AG08395 (cell line): ENCODE results near the gene GOLGA7B.

Source experiments
- DNase-seq: peaks from one replicate; pipeline ENCODE4 v3.0.0; 2012; ENCODE audit warnings: mixed read lengths, low spot score

GOLGA7B gene

DNA sequence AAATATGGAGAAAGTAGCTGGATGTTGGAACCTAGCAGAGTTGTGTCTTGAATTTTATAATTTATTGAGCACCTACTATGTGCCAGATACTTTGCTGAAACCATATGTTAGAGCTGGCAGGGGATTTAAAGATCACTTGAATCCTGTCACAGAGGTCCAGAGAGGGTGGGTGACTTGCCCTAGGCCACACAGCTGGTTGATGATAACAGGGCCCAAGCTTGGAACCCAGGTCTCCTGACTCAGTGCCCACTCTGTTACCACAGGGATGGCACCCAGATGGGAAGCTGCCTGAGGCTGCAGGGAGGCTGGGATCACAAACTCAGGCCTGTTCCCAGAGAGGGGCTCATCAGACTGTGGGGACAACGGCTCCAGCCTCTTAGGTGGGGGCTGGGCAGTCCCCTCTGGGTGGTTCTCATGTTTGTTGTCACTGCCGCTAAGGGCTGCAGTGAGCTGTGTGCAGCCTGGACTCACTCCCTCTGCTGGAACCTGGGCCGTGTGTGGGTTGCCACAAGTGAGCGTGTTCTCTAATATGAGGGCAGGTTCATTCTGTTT is 18.6 kb downstream of the GOLGA7B start:
- DNase-seq, result no peak

DNA sequence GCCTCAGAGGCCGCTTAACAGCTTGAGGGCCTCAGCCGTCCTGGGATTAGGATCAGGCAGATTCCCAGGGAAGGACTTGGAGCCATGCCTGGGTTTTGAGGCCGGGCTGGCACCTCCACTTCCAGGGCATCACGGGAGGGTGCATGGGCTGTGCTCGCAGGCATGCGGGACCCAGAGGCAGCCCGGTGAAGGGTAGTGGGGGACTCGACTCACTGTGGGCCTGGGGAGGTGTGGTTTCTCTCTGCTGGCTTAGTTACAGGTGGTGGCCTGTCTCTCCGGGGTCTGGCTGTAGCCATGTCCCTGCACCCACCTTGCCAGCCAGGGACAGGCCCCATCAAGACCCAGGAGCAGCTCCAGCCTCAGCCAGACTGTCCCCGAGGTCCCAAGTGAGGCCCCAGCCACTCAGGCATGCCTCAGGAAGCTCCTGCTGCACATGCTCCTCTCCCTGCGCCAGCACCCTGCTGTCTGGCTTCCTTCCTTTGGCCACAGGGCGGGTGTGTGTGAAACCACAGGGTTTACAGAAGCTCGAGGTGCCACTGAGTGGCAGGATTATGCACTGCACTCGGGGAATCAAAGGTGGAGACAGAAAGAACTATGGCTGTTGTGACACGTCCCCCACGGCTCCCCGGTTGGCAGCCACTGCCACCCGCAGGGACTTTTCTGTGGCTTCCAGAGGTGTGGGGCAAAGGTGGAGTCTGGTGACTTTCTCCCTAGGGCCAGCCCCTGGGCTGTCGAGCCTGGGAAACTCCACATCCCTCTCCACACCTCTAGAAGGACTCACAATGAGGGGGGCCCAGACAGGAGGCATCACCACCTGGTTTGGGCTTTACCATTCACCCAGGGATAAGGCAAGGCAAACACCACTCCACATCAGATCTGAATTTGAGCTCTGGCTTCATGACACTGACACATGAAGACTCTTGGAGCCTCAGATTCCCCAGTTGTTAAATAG is 19.7 kb downstream of the GOLGA7B start:
- DNase-seq, result peak; percentile 95

DNA sequence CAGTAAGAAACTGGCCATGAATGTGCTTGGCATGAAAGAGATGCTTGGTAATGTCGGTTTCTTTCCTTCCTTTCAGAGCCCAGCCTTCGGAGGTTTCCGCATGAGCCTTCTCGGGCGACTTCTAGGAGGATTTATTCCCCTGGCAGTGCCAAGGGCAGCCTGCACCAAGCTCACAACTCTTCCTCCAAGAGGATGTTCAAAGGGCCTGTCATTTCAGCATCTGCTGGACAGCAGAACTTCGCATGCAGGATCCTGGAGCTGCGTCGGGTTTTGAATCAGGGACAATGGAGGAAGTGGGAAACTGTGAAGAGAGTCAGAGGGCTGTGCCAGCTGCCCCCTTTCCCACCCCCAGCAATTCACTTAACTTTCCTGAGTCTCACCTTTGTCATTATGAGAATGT is 21.3 kb downstream of the GOLGA7B start:
- DNase-seq, result no peak

DNA sequence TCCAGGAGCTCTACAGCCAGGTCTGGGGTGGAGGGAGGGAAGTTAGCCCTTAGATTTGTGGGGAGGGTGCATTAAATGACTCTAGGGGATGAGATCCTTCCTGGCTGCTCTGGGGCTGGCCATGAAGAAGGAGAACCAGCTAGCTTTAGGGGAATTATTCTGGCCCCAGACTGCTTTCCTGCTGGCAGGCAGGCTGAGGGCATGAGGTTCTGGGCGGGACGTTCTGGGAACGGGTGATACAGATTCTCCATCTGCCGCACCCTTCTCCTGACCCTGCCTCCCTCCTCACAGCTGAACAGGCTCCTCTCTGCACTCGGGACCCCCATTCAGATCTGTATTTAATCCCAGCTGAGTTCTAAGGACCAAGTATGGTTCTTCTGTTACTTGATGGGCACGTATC is 23.9 kb downstream of the GOLGA7B start:
- no peak for DNase-seq

DNA sequence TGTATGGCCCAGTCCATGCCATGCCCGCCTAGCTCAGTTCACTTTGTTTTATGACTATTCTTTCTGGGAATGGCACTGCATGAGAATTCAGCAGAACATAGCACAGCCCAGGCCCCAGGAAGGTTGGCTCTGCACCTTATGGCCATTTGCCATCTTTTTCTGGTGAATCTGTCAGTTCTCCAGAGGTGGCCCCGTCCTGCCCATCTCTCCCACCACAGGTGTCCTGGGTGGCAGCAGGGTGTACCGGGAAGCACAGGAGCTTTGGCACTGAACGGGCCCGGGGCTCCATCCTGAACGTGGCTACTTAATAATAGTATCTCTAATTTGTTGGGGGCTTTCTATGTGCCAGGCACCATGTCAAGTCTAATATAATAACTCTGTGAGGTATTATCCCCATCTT is 24.7 kb downstream of the GOLGA7B start:
- no peak for DNase-seq

DNA sequence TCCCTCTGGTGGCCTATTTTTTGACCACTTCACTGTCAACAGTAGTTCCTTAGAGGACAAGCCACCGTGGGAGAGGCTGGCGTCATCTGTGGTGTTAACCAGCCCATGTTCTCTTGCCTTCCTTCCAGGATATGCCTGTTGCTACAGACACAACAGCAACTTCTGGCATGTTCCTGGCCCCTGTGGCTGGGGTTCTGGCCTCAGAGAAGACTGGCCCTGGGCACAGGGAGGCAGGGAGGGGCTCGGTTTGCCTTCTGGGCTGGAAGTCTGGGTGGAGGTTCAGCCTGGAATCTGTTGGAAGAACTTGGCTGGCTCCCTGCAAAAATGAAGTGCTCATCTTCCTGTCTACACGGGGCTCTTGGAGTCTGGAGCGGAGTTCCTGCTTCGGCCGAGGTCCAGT is 25.7 kb downstream of the GOLGA7B start:
- DNase-seq, result no peak

DNA sequence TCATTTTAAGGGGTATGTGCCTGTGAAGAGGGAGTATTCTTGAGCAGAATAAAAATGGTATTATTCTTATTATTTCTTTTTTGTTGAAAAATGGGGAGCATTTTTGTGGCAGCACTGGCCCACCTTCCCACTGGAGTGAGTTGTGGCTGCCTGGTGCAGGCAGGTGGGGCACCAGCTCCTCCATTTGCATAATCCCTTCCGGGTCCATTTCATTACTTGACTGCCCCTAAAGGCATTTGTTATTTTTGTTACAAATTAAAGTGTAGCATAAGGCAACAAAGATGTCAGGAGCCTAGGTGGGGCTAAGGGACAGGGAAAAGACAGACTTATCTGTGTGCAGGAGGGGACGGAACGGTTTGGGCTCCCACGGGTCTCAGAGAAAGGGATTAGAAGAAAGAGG is 26.8 kb downstream of the GOLGA7B start:
- no peak for DNase-seq

DNA sequence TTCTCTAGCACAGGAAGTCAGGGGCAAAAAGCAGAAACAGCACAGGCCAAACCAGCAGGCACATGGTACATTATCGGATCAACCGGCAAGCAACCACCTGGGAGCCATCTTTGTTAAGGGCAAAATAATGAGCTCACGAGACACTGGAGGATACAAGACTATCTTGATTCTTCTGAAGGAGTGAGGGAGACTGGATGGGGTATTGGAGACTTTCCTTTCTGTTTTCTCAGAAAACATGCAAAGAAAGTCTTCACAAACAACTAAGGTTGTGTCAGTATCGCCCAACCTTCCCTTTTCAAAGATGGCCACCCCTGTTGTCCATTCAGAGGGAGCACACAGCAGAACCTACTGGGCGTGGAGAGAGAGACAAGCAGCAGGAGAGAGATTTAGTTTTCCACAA is 29.6 kb downstream of the GOLGA7B start:
- DNase-seq, result no peak

DNA sequence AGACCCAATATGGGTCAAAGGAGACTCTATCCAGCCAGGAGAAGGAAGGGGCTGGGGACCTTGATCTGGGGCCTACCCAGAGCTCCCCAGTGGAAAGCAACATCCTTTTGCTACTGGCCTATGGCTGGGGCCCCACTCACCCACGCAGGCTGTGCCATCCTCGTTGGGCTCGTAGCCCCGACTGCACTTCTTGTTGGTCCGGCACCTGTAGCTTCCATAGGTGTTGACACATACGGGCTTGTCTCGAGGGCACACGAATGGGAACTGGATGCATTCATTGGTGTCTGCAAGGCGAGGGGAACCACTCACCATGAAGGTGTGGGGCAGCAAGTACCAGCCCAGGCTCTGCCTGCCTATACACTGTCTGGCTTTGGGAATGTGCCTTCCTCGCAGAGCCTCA is 30.5 kb downstream of the GOLGA7B start:
- DNase-seq, result no peak

DNA sequence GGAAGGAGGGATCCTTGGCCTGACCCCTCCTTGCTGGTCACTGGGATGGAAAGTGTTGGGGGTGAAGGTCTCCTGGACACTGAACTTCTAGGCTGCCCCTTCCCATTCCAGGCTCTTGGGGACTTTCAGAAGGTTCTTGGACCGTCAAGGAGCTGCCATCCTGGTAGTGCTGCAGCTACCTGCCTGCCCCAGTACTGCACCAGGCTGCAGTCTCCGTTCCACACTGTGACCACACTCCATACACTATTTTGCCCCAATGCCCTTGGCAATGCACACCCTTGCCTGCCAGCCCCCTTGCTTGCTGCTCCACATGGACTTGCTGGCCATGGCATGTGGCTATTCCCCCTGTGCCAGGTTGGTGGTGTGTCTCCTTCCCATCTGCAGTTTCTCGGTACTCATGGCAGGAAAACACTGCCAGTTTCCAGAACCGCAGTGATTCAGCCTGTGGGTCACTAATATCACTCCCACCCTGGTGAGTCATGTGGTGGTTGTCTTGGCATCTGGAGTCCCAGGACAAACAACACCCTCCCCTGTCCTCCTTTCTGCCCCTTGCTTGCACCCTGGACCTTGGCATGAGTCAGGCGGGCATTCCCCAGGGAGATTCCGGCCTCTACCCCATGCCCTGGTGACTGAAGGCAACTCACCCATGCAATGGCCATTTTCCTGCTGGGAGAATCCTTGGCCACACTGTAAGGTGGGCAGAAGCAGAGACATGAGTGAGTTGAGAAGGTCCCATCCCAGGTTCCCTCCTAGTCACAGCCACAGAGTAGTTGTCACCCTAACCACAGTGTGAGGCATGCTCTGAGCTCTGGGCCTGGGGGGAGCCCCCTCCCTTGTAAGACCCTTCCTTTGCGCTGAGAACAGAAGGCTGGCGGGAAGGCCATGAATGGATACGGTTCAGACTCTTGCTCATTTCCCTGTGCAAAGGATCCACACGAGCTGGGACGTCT is 32.8 kb downstream of the GOLGA7B start:
- DNase-seq, result peak; percentile 96

DNA sequence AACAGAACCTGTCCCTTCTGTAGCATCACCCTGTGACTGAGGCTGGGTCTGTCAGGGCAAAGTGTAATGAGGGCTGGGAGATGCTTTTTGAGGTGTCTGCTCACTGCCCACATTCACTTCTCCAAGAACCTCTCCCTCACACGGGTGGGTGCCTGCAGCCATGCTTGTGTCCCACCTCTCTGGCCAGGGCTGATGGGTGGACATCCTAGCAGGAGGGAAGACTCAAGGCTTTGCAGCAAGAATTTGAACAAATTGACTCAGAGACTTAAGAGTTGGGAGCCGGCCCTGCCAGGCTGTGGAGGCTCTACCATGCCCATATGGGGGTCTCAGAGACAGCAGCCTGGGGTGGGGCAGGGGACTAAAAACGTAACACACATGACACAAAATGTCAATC is 33.4 kb downstream of the GOLGA7B start:
- DNase-seq, result no peak

DNA sequence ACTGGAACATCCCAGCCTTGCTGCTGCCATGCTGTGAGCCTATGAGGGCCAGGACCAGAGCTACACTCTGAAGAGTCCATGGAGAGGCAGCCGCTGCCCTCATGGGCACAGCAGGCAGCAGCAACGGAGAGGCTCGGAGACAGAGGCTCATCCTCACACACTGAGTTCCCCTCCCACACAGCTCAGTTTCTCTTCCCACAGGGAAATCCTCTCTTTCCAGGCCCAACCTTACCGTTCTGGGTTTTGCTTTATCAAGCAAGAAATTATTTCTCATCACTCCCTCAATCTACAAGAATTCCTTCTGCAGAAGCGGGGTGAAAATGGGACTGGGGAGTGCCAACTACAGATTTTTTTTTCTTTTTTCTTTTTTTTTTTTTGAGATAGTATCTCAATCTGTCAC is 36.6 kb downstream of the GOLGA7B start:
- no peak for DNase-seq

DNA sequence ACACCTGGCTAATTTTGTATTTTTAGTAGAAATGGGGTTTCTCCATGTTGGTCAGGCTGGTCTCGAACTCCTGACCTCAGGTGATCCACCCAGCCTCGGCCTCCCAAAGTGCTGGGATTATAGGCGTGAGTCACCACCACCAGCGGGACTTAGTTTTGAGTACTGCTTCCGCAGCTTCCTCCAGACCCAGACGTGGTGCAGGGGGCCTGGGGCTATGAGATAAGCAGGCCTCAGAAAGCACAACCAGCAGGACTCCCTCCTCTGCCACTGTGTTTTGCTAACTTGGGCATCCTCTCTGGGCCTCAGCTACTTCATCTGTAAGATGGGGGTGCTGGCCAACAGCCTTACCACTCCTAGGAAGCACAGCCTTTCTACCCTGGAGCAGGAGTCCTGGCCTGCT is 37.8 kb downstream of the GOLGA7B start:
- DNase-seq, result no peak

DNA sequence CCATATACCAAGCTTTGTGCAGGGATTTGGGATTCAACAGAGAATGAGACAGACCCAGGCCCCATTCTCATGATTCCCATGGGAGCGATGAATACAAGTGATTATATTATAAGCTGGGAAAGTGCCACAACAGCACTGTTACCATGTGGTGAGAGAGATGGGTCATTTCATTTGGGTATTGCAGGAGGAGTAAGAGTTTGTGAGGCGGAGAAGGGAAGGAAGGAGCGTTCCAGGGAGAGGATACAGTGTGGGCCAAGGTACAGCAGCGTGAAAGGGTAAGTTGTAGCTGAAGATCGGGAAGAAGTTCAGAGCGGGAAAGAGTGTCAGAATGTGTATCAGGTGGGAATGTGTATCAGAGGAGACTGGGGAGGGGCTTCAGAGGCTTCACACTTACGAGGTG is 38.5 kb downstream of the GOLGA7B start:
- no peak for DNase-seq

DNA sequence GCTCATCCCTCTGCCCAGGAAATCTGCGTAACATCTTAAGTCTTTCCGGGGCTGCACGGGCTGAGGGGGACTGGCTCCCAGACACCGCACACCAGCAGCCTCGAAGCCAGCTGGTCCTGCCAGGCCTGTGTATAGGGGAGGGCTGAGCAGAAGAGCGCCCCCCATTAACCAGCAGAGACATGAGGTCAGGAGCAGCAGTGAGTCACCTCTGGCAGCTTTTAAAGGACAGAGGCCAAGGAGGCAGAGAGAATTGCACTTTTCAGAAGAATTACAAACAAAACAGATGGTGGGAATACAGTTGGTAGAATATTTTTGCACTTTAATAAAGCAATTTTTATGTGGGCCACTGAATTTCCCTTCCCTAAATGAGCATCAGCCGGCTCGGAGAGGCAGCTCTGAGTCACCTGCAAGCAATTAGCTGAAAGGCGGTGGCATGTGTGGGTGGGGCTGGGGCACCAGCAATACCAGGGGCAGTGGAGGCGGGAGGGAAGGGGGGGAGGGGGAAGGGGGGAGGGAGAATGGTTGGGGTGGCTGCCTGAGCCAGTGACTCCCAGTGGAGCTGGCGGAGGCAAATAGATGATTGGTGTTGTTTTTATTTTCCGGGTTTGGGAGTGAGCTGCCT is 39.1 kb downstream of the GOLGA7B start:
- peak; percentile 73 for DNase-seq

DNA sequence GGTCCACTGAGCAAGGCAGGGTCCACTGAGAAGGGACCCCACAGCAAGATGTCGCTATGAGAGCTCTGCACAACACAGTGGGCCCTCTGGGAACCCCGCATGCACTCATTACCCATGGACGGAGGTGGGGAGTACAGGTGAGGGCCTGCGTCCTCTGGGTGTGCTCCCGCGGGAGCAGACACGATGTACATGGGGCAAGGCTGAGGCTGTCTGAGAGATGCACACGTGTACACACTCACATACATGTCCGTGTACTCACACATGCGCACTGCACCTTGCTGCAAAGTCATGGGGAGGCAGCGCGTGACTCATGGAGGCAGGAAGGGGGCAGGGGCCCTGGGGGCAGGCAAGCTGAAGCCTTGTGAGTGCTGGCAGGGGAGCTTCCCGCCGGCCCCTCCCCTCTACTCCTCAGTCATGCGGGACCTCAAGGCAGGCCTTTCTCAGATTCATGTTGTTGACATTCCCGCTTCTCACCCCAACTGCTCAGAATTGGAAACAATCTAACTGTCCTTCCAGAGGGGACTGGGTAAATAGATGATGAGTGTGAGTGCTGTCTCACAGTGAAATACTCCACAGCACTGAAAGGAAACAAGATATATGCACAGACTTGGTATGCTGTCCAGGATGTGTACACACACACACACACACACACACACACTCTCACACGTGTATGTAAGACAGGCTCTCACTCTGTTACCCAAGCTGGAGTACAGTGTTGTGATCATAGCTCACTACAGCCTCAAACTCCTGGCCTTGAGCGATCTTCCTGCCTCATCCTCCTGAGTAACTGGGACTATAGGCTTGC is 40.0 kb downstream of the GOLGA7B start:
- no peak for DNase-seq

DNA sequence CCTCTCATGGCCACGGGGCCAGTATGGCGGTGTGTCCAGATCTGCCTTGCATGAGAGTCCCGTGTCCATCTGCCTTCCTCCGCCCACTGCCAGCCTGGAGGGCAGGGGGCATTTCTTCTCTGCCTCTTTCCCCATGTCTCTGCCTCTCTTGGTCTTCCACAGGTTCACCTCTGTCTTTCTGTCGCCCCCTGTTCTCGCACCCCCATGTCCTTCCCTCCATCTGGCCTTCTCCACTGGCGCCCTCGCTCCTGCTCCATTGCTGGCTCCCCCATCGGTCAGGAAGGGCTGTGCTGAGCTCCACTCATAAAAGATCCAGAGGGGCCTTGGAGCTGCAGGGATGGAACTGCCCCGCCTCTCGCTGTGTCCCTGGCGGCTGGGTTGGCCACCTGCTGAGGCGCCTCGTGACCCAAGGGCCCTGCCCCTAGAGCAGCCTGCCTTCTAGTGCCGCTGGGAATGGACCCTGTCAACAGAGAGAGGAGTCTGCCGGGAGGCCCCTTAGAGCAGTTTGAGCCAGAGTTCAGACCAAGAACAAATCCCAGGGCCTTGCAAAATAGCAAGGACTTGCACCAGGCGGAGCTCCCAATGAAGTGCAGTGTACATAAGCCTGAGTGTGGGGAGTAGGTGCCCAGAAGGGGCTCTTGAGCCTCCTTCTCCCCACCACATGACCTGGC is 42.0 kb downstream of the GOLGA7B start:
- no peak for DNase-seq

DNA sequence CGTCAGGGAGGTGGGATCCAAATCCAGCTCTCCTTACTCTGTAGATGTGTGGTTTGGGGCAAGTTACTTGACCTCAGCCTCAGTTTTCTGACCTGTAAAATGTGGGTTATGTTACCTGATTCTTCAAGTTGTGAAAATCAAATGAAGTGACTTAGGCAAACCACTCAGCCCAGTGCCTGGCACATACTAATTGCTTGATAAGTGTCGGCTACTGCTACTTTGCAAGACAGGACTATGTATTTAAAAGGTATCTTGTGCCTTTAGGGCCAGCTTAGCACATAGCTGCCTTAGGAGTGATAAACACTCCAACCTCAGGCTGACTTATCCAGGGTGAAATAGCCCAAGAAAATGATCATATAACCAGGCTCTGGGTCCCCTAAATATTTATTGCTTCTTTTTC is 42.9 kb downstream of the GOLGA7B start:
- DNase-seq, result no peak

DNA sequence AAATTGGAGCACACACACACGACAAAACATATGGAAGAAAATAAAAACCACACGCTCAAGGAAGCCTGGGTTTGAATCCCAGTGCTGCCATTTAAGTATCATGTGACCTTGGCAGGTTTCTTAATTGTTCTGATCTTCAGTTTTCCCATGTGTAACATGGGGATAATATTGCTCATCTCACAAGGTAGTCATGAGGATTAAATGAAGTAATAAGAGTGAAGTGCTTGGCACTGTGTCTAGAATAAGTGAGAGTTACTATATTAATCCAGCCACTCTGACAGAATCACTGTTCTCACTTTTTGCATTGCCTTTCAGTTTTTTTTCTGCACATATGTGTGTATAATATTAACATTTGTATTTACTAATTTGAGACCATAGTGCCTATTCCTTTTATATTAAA is 43.3 kb downstream of the GOLGA7B start:
- no peak for DNase-seq

DNA sequence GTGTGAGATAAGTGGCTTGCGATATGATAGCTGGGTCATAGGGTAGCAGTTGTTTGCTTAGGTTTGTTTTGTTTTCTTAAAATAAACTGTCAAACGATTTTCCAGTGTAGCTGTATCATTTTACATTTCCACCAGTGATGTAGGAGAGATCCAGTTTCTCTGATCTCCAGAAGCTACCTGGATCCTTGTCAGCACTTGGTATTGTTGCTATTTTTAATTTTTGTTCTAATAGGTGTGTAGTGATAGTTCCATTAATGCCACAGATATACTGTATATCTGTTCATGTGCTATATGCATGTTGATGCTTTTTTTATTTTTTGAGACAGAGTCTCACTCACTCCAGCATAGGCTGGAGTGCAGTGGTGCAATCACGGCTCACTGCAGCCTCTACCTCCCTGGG is 44.4 kb downstream of the GOLGA7B start:
- DNase-seq, result no peak

DNA sequence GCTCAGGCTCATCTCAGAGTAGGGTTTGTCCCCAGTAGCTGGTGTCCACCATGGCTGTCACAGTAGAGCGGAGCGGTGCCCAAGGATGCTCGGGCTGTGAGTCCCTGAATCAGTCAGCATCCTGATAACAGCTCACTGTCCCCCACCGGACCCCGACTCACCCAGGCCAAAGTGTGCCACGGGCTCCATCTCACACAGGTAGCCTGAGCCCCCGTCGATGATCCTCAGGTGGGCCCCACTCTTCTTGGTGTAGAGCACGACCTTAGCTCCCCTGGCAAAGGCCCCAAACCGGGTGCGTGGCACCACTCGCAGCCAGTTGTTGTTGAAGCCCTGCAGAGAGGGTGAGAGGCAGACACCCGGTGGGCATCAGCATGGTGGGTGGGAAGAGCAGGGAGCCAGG is 45.4 kb downstream of the GOLGA7B start:
- no peak for DNase-seq
